Trophoblast cell (in vitro differentiated cells and primary cell): ENCODE data around the gene ZFHX3.

Experiments
- DNase-seq, 2 donors: peaks; one replicate each; pipeline ENCODE4 v3.0.0-alpha.2; 2016
- H2AFZ ChIP-seq: 2 replicates; pipeline ENCODE4 v1.6.1; 2013; ENCODE audit warnings: low read length, moderate library complexity, mild to moderate bottlenecking; ENCODE audit not compliant: insufficient read depth, poor library complexity
- H2AK5ac ChIP-seq: 2 replicates; pipeline ENCODE4 v1.6.1; 2013; ENCODE audit warnings: mild to moderate bottlenecking, low read length
- H2BK120ac ChIP-seq: 2 replicates; pipeline ENCODE4 v1.6.1; 2013; ENCODE audit warnings: low read length, mild to moderate bottlenecking, moderate library complexity; ENCODE audit not compliant: insufficient read depth, poor library complexity
- H2BK12ac ChIP-seq: 2 replicates; pipeline ENCODE4 v1.6.1; 2013; ENCODE audit warnings: mild to moderate bottlenecking, low read length, moderate library complexity
- H2BK5ac ChIP-seq: 2 replicates; pipeline ENCODE4 v1.6.1; 2013; ENCODE audit warnings: low read length, low read depth, moderate library complexity, mild to moderate bottlenecking; ENCODE audit not compliant: poor library complexity
- H3K14ac ChIP-seq: 2 replicates; pipeline ENCODE4 v1.6.1; 2013; ENCODE audit warnings: mild to moderate bottlenecking, low read length
- H3K18ac ChIP-seq: 2 replicates; pipeline ENCODE4 v1.6.1; 2013; ENCODE audit warnings: mild to moderate bottlenecking, low read length
- H3K23ac ChIP-seq: 2 replicates; pipeline ENCODE4 v1.6.1; 2013; ENCODE audit warnings: low read length
- H3K27ac ChIP-seq: 2 replicates; pipeline ENCODE4 v1.5.1; 2013; ENCODE audit warnings: low read depth, mild to moderate bottlenecking, inconsistent platforms, low read length, moderate library complexity
- H3K27me3 ChIP-seq: 2 replicates; pipeline ENCODE4 v1.6.1; 2013; ENCODE audit warnings: inconsistent platforms, mild to moderate bottlenecking, low read length, moderate library complexity; ENCODE audit not compliant: insufficient read depth
- H3K36me3 ChIP-seq, 2 experiments: 1 replicate in 1 of 2; 2 replicates in 1 of 2; pipeline ENCODE4 v1.6.1; 2013; ENCODE audit warnings: low read length in 2 of 2, mild to moderate bottlenecking in 2 of 2, moderate library complexity in 1 of 2; ENCODE audit not compliant: insufficient read depth in 2 of 2, control insufficient read depth in 1 of 2
- H3K4ac ChIP-seq: 2 replicates; pipeline ENCODE4 v1.6.1; 2013; ENCODE audit warnings: low read depth, mild to moderate bottlenecking, low read length, moderate library complexity
- H3K4me1 ChIP-seq, 2 experiments: 1 replicate in 1 of 2; 2 replicates in 1 of 2; pipeline ENCODE4 v1.6.1; 2013; ENCODE audit warnings: low read length in 2 of 2, mild to moderate bottlenecking in 2 of 2, moderate library complexity in 1 of 2; ENCODE audit not compliant: insufficient read depth in 2 of 2, control insufficient read depth in 1 of 2
- H3K4me2 ChIP-seq: 2 replicates; pipeline ENCODE4 v1.6.1; 2013; ENCODE audit warnings: inconsistent platforms, mild to moderate bottlenecking, low read length, moderate library complexity
- H3K4me3 ChIP-seq: 2 replicates; pipeline ENCODE4 v1.5.1; 2013; ENCODE audit warnings: mild to moderate bottlenecking, low read depth, low read length, inconsistent platforms
- H3K79me1 ChIP-seq: one replicate; pipeline ENCODE4 v1.6.1; 2013; ENCODE audit warnings: low read length
- H3K79me2 ChIP-seq: 2 replicates; pipeline ENCODE4 v1.6.1; 2013; ENCODE audit warnings: low read length, mild to moderate bottlenecking; ENCODE audit not compliant: control insufficient read depth, insufficient read depth, poor library complexity
- H3K9ac ChIP-seq: 2 replicates; pipeline ENCODE4 v1.6.1; 2013; ENCODE audit warnings: mild to moderate bottlenecking, low read length
- H3K9me3 ChIP-seq: 2 replicates; pipeline ENCODE4 v1.6.1; 2013; ENCODE audit warnings: low read depth, mild to moderate bottlenecking, control low read depth, inconsistent platforms, low read length; ENCODE audit not compliant: insufficient read depth
- H4K12ac ChIP-seq: 2 replicates; pipeline ENCODE4 v1.6.1; 2013; ENCODE audit warnings: low read depth, mild to moderate bottlenecking, low read length, moderate library complexity
- H4K8ac ChIP-seq: 2 replicates; pipeline ENCODE4 v1.6.1; 2013; ENCODE audit warnings: low read depth, mild to moderate bottlenecking, low read length, moderate library complexity
- H4K91ac ChIP-seq: one replicate; pipeline ENCODE4 v1.6.1; 2013; ENCODE audit warnings: low read depth, mild to moderate bottlenecking, low read length, moderate library complexity
- WGBS: extraction: QIAGEN DNeasy Blood & Tissue Kit; methylation state at CpG from one replicate; pipeline ENCODE4 v1.1.7; 2013; ENCODE audit warnings: missing lambda C conversion rate; ENCODE audit not compliant: insufficient read length, insufficient coverage; ENCODE audit errors: extremely low coverage; 5-methylcytosine and 5-hydroxymethylcytosine counted together

Gene ZFHX3

DNA sequence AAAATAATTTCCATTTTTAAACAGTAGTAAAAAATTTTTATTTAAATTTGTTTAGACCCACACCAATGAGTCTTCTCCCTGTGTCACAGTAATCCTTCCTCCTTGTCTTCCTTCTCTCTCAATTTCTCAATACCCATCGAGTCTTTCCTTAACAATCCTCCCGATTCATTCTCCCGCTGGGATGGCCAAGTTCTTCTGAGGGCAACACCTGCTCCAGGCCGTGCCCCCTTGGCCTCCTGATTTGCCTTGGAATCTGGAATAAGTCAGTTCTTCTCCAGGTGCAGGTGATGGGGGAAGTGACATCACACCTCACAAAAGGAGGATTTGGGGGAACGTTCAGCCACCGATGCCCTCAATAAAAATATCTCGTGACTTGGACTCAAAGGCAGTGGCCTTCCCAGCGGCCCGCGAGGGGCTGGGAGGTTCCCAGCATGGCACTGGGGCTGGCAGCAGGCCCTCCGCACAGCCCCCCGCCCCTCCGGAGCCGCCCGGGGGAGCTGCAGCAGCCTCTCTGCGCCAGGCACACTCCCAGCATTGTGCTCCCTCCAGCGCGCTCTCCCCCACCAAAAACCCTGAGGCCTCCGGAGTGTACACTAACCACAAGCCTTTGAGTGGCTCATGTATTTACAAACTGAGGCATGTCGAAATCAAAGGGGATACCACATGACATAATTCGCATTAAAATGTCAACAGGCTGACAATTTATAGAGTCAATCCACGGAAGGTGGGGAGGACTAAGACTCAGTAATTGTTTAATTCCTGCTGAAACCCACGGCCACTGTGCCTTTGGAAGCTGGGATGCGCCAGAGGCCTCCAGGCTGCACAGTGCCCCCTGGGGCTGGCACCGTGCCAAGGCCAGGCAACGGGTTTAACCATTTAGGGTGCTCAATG is 120.5 kb downstream of the ZFHX3 start:
- H3K4me1 ChIP-seq, result peaks cover 9 to 24% of the 10 kb centered on the region in 2 experiments
- no peaks in the 10 kb centered on the region for H3K9me3 ChIP-seq
- WGBS, result 100% methylated on average over 2 of the region's 26 CpGs
- H2BK5ac ChIP-seq, result no peak overlapping the region
- no peak overlapping the region for H4K8ac ChIP-seq
- H4K91ac ChIP-seq, result no peak overlapping the region
- H3K36me3 ChIP-seq, result no peaks in the 10 kb centered on the region
- H3K27ac ChIP-seq, result no peak overlapping the region
- H2AK5ac ChIP-seq, result no peak overlapping the region
- peak in 1 of 2 donors; percentile 47 for DNase-seq
- peak overlapping the region; percentile 19 for H2AFZ ChIP-seq
- no peak overlapping the region for H2BK120ac ChIP-seq
- peak overlapping the region; percentile 56 for H3K18ac ChIP-seq
- no peak overlapping the region for H3K14ac ChIP-seq
- no peak overlapping the region for H4K12ac ChIP-seq
- H2BK12ac ChIP-seq, result no peak overlapping the region
- no peak overlapping the region for H3K23ac ChIP-seq
- no peak overlapping the region for H3K4me2 ChIP-seq
- no peak overlapping the region for H3K4me3 ChIP-seq
- H3K79me1 ChIP-seq, result no peaks in the 10 kb centered on the region
- no peak overlapping the region for H3K4ac ChIP-seq
- H3K27me3 ChIP-seq, result no peaks in the 10 kb centered on the region
- peaks cover 2% of the 10 kb centered on the region for H3K79me2 ChIP-seq
- no peak overlapping the region for H3K9ac ChIP-seq

DNA sequence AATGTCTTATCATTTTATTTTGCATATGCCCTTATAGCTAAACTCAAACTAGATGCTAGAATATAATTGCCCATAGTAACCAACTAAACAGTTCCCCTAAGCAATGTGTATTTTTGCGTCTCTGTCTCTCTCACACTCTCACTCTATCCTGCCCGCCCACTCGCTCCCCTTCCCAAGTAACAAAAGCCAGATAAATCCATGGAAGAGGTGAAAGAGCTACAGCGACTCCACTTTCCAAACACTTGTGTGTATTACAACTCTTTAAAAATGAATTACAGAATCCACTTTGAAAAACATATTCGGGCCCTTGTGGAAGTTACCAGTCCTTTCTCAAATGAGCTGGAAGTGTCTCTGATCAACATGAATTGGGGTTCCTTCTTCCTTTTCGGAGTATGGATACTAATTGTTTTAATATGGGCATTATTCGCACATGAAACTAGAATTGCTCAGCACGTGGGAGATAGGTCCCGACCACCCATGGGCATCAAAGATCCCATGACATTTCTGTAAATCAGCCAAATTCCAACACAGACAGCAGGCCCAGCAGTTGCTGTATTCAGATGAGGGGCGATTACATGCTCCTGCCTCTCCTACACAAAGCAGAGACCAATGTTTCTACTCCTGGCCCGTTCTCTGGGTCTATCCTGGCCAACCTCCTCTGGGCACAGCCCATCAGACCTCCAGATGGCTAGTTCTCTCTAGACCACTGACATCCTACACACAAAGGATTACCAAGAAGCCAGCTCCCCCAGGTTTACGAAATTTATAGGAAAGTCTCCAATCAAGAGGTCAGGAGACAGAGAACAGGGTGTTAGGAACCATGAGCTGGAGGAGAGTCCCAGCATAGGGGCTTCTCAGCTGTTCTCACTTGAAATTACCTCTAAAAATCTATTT is 121.5 kb downstream of the ZFHX3 start:
- H3K4me3 ChIP-seq, result no peak overlapping the region
- peak overlapping the region; percentile 22 for H3K14ac ChIP-seq
- H3K9ac ChIP-seq, result no peak overlapping the region
- peak overlapping the region; percentile 29 for H3K4ac ChIP-seq
- H2AFZ ChIP-seq, result no peak overlapping the region
- no peaks in the 10 kb centered on the region for H3K27me3 ChIP-seq
- H3K36me3 ChIP-seq, result no peaks in the 10 kb centered on the region
- H2BK12ac ChIP-seq, result no peak overlapping the region
- H3K27ac ChIP-seq, result no peak overlapping the region
- no CpG with 5 or more reads among the region's 12 CpGs for WGBS
- no peak overlapping the region for H3K4me2 ChIP-seq
- no peak overlapping the region for H4K12ac ChIP-seq
- H3K4me1 ChIP-seq, result peaks cover 20 to 32% of the 10 kb centered on the region in 2 experiments
- H2BK120ac ChIP-seq, result no peak overlapping the region
- no peak overlapping the region for H4K8ac ChIP-seq
- no peak overlapping the region for H3K23ac ChIP-seq
- no peak for DNase-seq
- peaks cover 2% of the 10 kb centered on the region for H3K79me2 ChIP-seq
- H3K79me1 ChIP-seq, result peaks cover 3% of the 10 kb centered on the region
- no peaks in the 10 kb centered on the region for H3K9me3 ChIP-seq
- no peak overlapping the region for H3K18ac ChIP-seq
- no peak overlapping the region for H4K91ac ChIP-seq
- H2BK5ac ChIP-seq, result no peak overlapping the region
- no peak overlapping the region for H2AK5ac ChIP-seq

DNA sequence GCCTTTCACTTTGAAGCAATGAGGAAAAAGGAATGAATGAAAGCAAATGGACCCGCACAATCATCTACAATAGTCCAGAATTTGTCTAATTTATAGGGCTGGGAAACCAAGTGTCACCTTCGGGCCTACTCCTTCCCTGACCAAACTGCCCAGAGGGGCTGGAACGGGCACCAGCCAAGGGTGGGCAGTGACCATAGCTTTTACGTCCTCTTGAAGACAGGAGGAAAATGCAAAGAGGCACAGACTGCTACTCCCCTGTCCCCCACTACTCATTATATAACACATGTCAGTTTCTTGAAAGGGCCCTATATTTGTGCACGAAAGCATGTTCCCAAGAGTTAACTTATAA is 122.3 kb downstream of the ZFHX3 start:
- DNase-seq, result no peak
- Histone ChIP-seq H3K4ac (no peak overlapping the region), H4K12ac (no peak overlapping the region), H3K23ac (no peak overlapping the region), H3K9ac (no peak overlapping the region), H4K8ac (no peak overlapping the region), H3K9me3 (no peaks in the 10 kb centered on the region), H3K27ac (no peak overlapping the region), H3K18ac (no peak overlapping the region), H3K4me3 (no peak overlapping the region), H3K4me2 (no peak overlapping the region), H2BK120ac (no peak overlapping the region), H2BK12ac (no peak overlapping the region), H3K4me1 (peaks cover 20 to 33% of the 10 kb centered on the region in 2 experiments), H2BK5ac (no peak overlapping the region), H3K79me1 (peaks cover 3% of the 10 kb centered on the region), H3K36me3 (no peaks in the 10 kb centered on the region), H2AK5ac (no peak overlapping the region), H2AFZ (no peak overlapping the region), H3K27me3 (no peaks in the 10 kb centered on the region), H3K14ac (no peak overlapping the region), H4K91ac (no peak overlapping the region), H3K79me2 (peaks cover 2% of the 10 kb centered on the region)
- WGBS, result no CpG with 5 or more reads among the region's 5 CpGs

DNA sequence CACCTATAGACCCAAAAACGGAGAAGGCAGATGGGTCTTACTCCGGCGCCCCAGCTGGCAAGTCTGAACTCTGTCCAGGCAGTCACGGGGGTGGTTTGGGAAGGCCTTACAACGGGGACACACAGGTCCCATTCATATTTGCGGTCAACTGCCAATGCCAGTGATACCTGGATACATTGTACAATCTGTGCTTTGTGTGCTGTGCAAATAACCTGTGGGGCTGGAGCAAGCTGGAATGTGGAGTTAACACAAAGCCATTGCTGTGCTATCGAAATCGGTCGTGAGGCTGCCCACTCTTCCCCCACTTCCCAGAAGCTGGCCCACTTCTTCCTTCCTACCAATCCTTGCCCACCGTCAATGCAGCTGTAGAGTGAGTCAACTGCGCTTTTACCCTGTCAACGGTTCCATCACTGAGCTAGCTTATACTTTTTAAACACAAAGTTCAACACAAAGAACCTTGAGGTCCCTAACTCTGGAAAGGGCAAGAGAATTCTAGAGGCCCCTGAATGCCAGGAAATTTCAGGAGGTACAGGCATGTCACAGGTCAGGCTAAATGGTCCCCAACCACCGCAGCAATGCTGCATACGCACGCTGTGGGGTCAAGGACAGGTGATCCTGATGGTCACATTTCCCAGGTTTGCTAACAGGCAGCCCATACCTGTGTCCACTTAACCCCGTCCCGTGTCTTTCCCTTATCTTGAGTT is 122.8 kb downstream of the ZFHX3 start:
- no peak overlapping the region for H2BK5ac ChIP-seq
- H3K23ac ChIP-seq, result no peak overlapping the region
- H3K4me2 ChIP-seq, result no peak overlapping the region
- H2BK12ac ChIP-seq, result no peak overlapping the region
- no peak overlapping the region for H4K91ac ChIP-seq
- H3K18ac ChIP-seq, result no peak overlapping the region
- no peak overlapping the region for H3K4ac ChIP-seq
- H3K9ac ChIP-seq, result no peak overlapping the region
- peaks cover 20 to 33% of the 10 kb centered on the region in 2 experiments for H3K4me1 ChIP-seq
- WGBS, result no CpG with 5 or more reads among the region's 17 CpGs
- no peaks in the 10 kb centered on the region for H3K9me3 ChIP-seq
- DNase-seq, result no peak
- no peaks in the 10 kb centered on the region for H3K27me3 ChIP-seq
- H3K27ac ChIP-seq, result no peak overlapping the region
- no peak overlapping the region for H2AK5ac ChIP-seq
- H4K8ac ChIP-seq, result no peak overlapping the region
- H3K36me3 ChIP-seq, result no peaks in the 10 kb centered on the region
- H2AFZ ChIP-seq, result no peak overlapping the region
- H3K14ac ChIP-seq, result no peak overlapping the region
- no peak overlapping the region for H2BK120ac ChIP-seq
- H4K12ac ChIP-seq, result no peak overlapping the region
- H3K79me2 ChIP-seq, result peaks cover 2% of the 10 kb centered on the region
- peaks cover 3% of the 10 kb centered on the region for H3K79me1 ChIP-seq
- H3K4me3 ChIP-seq, result no peak overlapping the region
